IgD-negative memory B cell (primary cell): ENCODE measurements around the gene EHD4. TPM values are rescaled to one million over a fixed set of nuclear protein-coding genes. Genes with fewer than 3 reads are reported as not detected.

Experiments used
- H3K27ac Mint-ChIP-seq, 3 donors: one replicate each; pipeline ENCODE4 v1.8.0; 2020 to 2022; ENCODE audit warnings: mild to moderate bottlenecking in 3 of 3, mixed read lengths in 3 of 3, moderate library complexity in 1 of 3
- H3K27me3 Mint-ChIP-seq: one replicate; pipeline ENCODE4 v1.8.0; 2021; ENCODE audit warnings: mixed read lengths
- H3K36me3 Mint-ChIP-seq: one replicate; pipeline ENCODE4 v1.8.0; 2020; ENCODE audit warnings: mild to moderate bottlenecking, mixed read lengths
- H3K4me1 Mint-ChIP-seq, 3 donors: one replicate each; pipeline ENCODE4 v1.8.0; 2020 to 2022; ENCODE audit warnings: mixed read lengths in 3 of 3, mild to moderate bottlenecking in 1 of 3
- H3K4me3 Mint-ChIP-seq, 4 donors: one replicate each; pipeline ENCODE4 v1.8.0; 2020 to 2022; ENCODE audit warnings: mild to moderate bottlenecking in 4 of 4, mixed read lengths in 4 of 4, moderate library complexity in 3 of 4
- H3K9me3 Mint-ChIP-seq, 3 donors: one replicate each; pipeline ENCODE4 v1.8.0; 2020 to 2021; ENCODE audit warnings: mixed read lengths in 3 of 3, mild to moderate bottlenecking in 1 of 3
- polyA plus RNA-seq: library from polyadenylated mRNA; unstranded; fragments of 300-500 nt; fragmentation: Illumina TruSeq; gene quantifications from one replicate; pipeline ENCODE4 v1.2.3, GENCODE V29; 2021

The EHD4 gene
- polyA plus RNA-seq, 1 donor from 2014 or later: 3.8 TPM

- Mint-ChIP-seq H3K9me3 (peaks cover 0 to under 1% (median 0%) of the 10 kb centered on the region in 3 donors), H3K4me3 (no peak overlapping the region), H3K27ac (no peak overlapping the region), H3K27me3 (peaks cover 14% of the 10 kb centered on the region), H3K36me3 (no peaks in the 10 kb centered on the region), H3K4me1 (peaks cover 0 to 18% (median 12%) of the 10 kb centered on the region in 3 donors)
These were observed 92.0 kb downstream of the EHD4 start for GRCh38 chr15:41880156-41880877.

GRCh38 chr15:41879321-41879845 lies 93.0 kb downstream of the EHD4 start:
- Mint-ChIP-seq H3K9me3 (peaks cover 0 to 1% (median 0%) of the 10 kb centered on the region in 3 donors), H3K27me3 (peaks cover 15% of the 10 kb centered on the region), H3K27ac (no peak overlapping the region), H3K36me3 (no peaks in the 10 kb centered on the region), H3K4me3 (no peak overlapping the region), H3K4me1 (peaks cover 0 to 15% (median 13%) of the 10 kb centered on the region in 3 donors)

GRCh38 chr15:41878355-41878699 lies 94.0 kb downstream of the EHD4 start:
- Mint-ChIP-seq H3K36me3 (no peaks in the 10 kb centered on the region), H3K27ac (no peak overlapping the region), H3K4me1 (peaks cover 0 to 13% (median 12%) of the 10 kb centered on the region in 3 donors), H3K4me3 (no peak overlapping the region), H3K27me3 (peaks cover 18% of the 10 kb centered on the region), H3K9me3 (peaks cover 0 to 1% (median 0%) of the 10 kb centered on the region in 3 donors)

- Mint-ChIP-seq H3K9me3 (peaks cover 0 to 1% (median 0%) of the 10 kb centered on the region in 3 donors), H3K36me3 (no peaks in the 10 kb centered on the region), H3K27ac (no peak overlapping the region), H3K4me3 (no peak overlapping the region), H3K27me3 (peaks cover 21% of the 10 kb centered on the region), H3K4me1 (peaks cover 0 to 13% (median 10%) of the 10 kb centered on the region in 3 donors)
These were observed 94.6 kb downstream of the EHD4 start for GRCh38 chr15:41877631-41878354.

GRCh38 chr15:41876689-41877088 lies 95.7 kb downstream of the EHD4 start:
- peaks cover 21% of the 10 kb centered on the region for H3K27me3 Mint-ChIP-seq
- no peak overlapping the region for H3K4me3 Mint-ChIP-seq
- H3K36me3 Mint-ChIP-seq: no peaks in the 10 kb centered on the region
- H3K9me3 Mint-ChIP-seq: peaks cover 0 to 1% (median 0%) of the 10 kb centered on the region in 3 donors
- H3K4me1 Mint-ChIP-seq: peaks cover 0 to 14% (median 8%) of the 10 kb centered on the region in 3 donors
- H3K27ac Mint-ChIP-seq: no peak overlapping the region

GRCh38 chr15:41876007-41876406 lies 96.3 kb downstream of the EHD4 start:
- Mint-ChIP-seq H3K4me1 (peaks cover 0 to 9% (median 8%) of the 10 kb centered on the region in 3 donors), H3K27me3 (peaks cover 14% of the 10 kb centered on the region), H3K9me3 (peaks cover 0 to 1% (median 0%) of the 10 kb centered on the region in 3 donors), H3K36me3 (no peaks in the 10 kb centered on the region), H3K27ac (peak overlapping the region in 1 of 3 donors; percentile 78), H3K4me3 (no peak overlapping the region)

- no peak overlapping the region for H3K4me3 Mint-ChIP-seq
- no peak overlapping the region for H3K27ac Mint-ChIP-seq
- peaks cover 12% of the 10 kb centered on the region for H3K27me3 Mint-ChIP-seq
- H3K9me3 Mint-ChIP-seq: peaks cover 0 to 1% (median 0%) of the 10 kb centered on the region in 3 donors
- H3K4me1 Mint-ChIP-seq: peaks cover 0 to 8% (median 8%) of the 10 kb centered on the region in 3 donors
- H3K36me3 Mint-ChIP-seq: no peaks in the 10 kb centered on the region
These were observed 97.6 kb downstream of the EHD4 start for GRCh38 chr15:41874736-41875135.

GRCh38 chr15:41873711-41874110 lies 98.6 kb downstream of the EHD4 start:
- Mint-ChIP-seq H3K36me3 (no peaks in the 10 kb centered on the region), H3K27ac (no peak overlapping the region), H3K27me3 (peaks cover 12% of the 10 kb centered on the region), H3K4me1 (peaks cover 0 to 11% (median 8%) of the 10 kb centered on the region in 3 donors), H3K9me3 (peaks cover 0 to 1% (median 0%) of the 10 kb centered on the region in 3 donors), H3K4me3 (no peak overlapping the region)

- Mint-ChIP-seq H3K27me3 (peaks cover 12% of the 10 kb centered on the region), H3K9me3 (peaks cover 0 to 1% (median 0%) of the 10 kb centered on the region in 3 donors), H3K36me3 (no peaks in the 10 kb centered on the region), H3K4me1 (peaks cover 0 to 12% (median 8%) of the 10 kb centered on the region in 3 donors), H3K27ac (no peak overlapping the region), H3K4me3 (no peak overlapping the region)
These were observed 100.1 kb downstream of the EHD4 start for GRCh38 chr15:41872166-41872747.

- H3K27me3 Mint-ChIP-seq: peaks cover 12% of the 10 kb centered on the region
- peaks cover 0 to 12% (median 8%) of the 10 kb centered on the region in 3 donors for H3K4me1 Mint-ChIP-seq
- no peak overlapping the region for H3K4me3 Mint-ChIP-seq
- peaks cover 0 to 1% (median 0%) of the 10 kb centered on the region in 3 donors for H3K9me3 Mint-ChIP-seq
- no peaks in the 10 kb centered on the region for H3K36me3 Mint-ChIP-seq
- no peak overlapping the region for H3K27ac Mint-ChIP-seq
These were observed 101.0 kb downstream of the EHD4 start for GRCh38 chr15:41871175-41871905.

- peaks cover 0 to 7% (median 2%) of the 10 kb centered on the region in 3 donors for H3K4me1 Mint-ChIP-seq
- peaks cover 11% of the 10 kb centered on the region for H3K27me3 Mint-ChIP-seq
- H3K36me3 Mint-ChIP-seq: no peaks in the 10 kb centered on the region
- peaks cover 0 to 1% (median 0%) of the 10 kb centered on the region in 3 donors for H3K9me3 Mint-ChIP-seq
- peak overlapping the region in 1 of 4 donors; percentile 39 for H3K4me3 Mint-ChIP-seq
- H3K27ac Mint-ChIP-seq: no peak overlapping the region
These were observed 101.7 kb downstream of the EHD4 start for GRCh38 chr15:41870689-41871081.

GRCh38 chr15:41869770-41870688 lies 102.3 kb downstream of the EHD4 start:
- H3K4me3 Mint-ChIP-seq: peak overlapping the region in 1 of 4 donors; percentile 39
- peaks cover 9% of the 10 kb centered on the region for H3K27me3 Mint-ChIP-seq
- H3K36me3 Mint-ChIP-seq: no peaks in the 10 kb centered on the region
- peaks cover 0 to 5% (median 0%) of the 10 kb centered on the region in 3 donors for H3K4me1 Mint-ChIP-seq
- peak overlapping the region in 1 of 3 donors; percentile 47 for H3K27ac Mint-ChIP-seq
- H3K9me3 Mint-ChIP-seq: no peaks in the 10 kb centered on the region

- H3K27me3 Mint-ChIP-seq: peaks cover 10% of the 10 kb centered on the region
- no peak overlapping the region for H3K27ac Mint-ChIP-seq
- no peak overlapping the region for H3K4me3 Mint-ChIP-seq
- H3K36me3 Mint-ChIP-seq: no peaks in the 10 kb centered on the region
- no peaks in the 10 kb centered on the region for H3K9me3 Mint-ChIP-seq
- peaks cover 0 to 5% (median 0%) of the 10 kb centered on the region in 3 donors for H3K4me1 Mint-ChIP-seq
These were observed 104.0 kb downstream of the EHD4 start for GRCh38 chr15:41868321-41868720.
